GM12872 (cell line): Measurements from ENCODE around the gene DPP3.

Experiments used
- CTCF ChIP-seq: IDR thresholded peaks from 3 replicates; pipeline ENCODE4 v1.5.1; 2011; ENCODE audit warnings: low read depth, mild to moderate bottlenecking, low read length, moderate library complexity; ENCODE audit not compliant: insufficient read depth

Gene DPP3

GRCh38 chr11:66555416-66555815, 75.2 kb downstream of the DPP3 start:
- no peak for TF ChIP-seq CTCF

- no peak for TF ChIP-seq CTCF
Observed at GRCh38 chr11:66556086-66556485, 75.9 kb downstream of the DPP3 start.

- TF ChIP-seq CTCF, result no peak
Observed at GRCh38 chr11:66557733-66558326, 77.6 kb downstream of the DPP3 start.
